A549 (cell line): ENCODE data around the gene BCL2L12.

Experiments
- CBX2 ChIP-seq: fragments of 200-600 bp; sonication (generic); IDR thresholded peaks from 2 replicates; pipeline ENCODE4 v1.6.1; 2016; ENCODE audit warnings: low read depth, mild to moderate bottlenecking, borderline replicate concordance
- CHD2 ChIP-seq: fragments of 150-350 bp; IDR thresholded peaks from 2 replicates; pipeline ENCODE4 v1.6.1; 2014; ENCODE audit warnings: low read length; ENCODE audit not compliant: partially characterized antibody
- CTCF ChIP-seq: fragments of >200 bp; sonication (Bioruptor Twin); formaldehyde crosslinking; IDR thresholded peaks from 3 replicates; pipeline ENCODE4 v1.5.1; 2016
- FOSL2 ChIP-seq, 2 experiments: fragments of 450-650 bp in 1 of 2; fragments of >200 bp in 1 of 2; sonication (Bioruptor Twin) in 1 of 2; formaldehyde crosslinking; IDR thresholded peaks; 2 replicates each; pipeline versions ENCODE4 v1.5.0 to v1.6.1; 2016 to 2020; ENCODE audit warnings: mild to moderate bottlenecking in 1 of 2, moderate library complexity in 1 of 2
- KDM5A ChIP-seq: fragments of 200-600 bp; sonication (generic); IDR thresholded peaks from 2 replicates; pipeline ENCODE4 v1.6.1; 2016; ENCODE audit warnings: antibody characterized with exemption, mild to moderate bottlenecking
- NPAS2 ChIP-seq: fragments of 250-450 bp; sonication (Bioruptor Pico); IDR thresholded peaks from 2 replicates; pipeline ENCODE4 v1.8.0; 2022; ENCODE audit warnings: mild to moderate bottlenecking, moderate library complexity, borderline replicate concordance
- RFX5 ChIP-seq: fragments of 450-650 bp; IDR thresholded peaks from 2 replicates; pipeline ENCODE4 v1.7.1; 2014; ENCODE audit warnings: antibody characterized with exemption, mild to moderate bottlenecking, moderate library complexity
- ZFP36 ChIP-seq: fragments of 450-650 bp; IDR thresholded peaks from 2 replicates; pipeline ENCODE4 v1.6.1; 2014; ENCODE audit warnings: borderline replicate concordance; ENCODE audit not compliant: partially characterized antibody
- TF ChIP-seq, protein P1 (sequence below): fragments of 450-650 bp; IDR thresholded peaks from 2 replicates; pipeline ENCODE4 v1.6.1; 2014; ENCODE audit warnings: antibody characterized with exemption
- TF ChIP-seq, protein P2 (sequence below): fragments of 200-600 bp; sonication (generic); IDR thresholded peaks from 2 replicates; pipeline ENCODE4 v1.6.1; 2016; ENCODE audit warnings: antibody characterized with exemption, mild to moderate bottlenecking, moderate library complexity

DNA sequence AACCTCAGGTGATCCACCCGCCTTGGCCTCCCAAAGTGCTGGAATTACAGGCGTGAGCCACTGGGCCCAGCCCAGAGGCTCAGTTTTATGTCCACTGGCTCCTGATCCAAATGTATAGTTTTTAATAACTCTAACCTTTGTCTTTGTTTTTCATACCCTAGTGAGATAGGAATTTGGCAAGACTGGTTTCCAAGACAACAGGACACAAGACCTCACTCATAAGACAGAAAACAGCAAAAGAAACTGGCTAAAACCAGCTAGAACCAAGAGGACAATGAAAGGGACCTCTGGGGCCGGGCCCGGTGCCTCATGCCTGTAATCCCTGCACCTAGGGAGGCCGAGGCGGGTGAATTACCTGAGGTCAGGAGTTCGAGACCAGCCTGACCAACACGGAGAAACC is 52.8 kb downstream of the BCL2L12 start:
- TF ChIP-seq CTCF (no peak), KDM5A (no peak), NPAS2 (CRISPR knock-in tag) (no peak), CHD2 (no peak), RFX5 (no peak), CBX2 (no peak), ZFP36 (no peak), FOSL2 (IDR thresholded peaks at IDR 0.05) (no peak), FOSL2 (CRISPR knock-in tag; IDR thresholded peaks at IDR 0.05) (no peak)
- TF ChIP-seq, protein P1, sequence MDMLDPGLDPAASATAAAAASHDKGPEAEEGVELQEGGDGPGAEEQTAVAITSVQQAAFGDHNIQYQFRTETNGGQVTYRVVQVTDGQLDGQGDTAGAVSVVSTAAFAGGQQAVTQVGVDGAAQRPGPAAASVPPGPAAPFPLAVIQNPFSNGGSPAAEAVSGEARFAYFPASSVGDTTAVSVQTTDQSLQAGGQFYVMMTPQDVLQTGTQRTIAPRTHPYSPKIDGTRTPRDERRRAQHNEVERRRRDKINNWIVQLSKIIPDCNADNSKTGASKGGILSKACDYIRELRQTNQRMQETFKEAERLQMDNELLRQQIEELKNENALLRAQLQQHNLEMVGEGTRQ = no peak
- TF ChIP-seq, protein P2, sequence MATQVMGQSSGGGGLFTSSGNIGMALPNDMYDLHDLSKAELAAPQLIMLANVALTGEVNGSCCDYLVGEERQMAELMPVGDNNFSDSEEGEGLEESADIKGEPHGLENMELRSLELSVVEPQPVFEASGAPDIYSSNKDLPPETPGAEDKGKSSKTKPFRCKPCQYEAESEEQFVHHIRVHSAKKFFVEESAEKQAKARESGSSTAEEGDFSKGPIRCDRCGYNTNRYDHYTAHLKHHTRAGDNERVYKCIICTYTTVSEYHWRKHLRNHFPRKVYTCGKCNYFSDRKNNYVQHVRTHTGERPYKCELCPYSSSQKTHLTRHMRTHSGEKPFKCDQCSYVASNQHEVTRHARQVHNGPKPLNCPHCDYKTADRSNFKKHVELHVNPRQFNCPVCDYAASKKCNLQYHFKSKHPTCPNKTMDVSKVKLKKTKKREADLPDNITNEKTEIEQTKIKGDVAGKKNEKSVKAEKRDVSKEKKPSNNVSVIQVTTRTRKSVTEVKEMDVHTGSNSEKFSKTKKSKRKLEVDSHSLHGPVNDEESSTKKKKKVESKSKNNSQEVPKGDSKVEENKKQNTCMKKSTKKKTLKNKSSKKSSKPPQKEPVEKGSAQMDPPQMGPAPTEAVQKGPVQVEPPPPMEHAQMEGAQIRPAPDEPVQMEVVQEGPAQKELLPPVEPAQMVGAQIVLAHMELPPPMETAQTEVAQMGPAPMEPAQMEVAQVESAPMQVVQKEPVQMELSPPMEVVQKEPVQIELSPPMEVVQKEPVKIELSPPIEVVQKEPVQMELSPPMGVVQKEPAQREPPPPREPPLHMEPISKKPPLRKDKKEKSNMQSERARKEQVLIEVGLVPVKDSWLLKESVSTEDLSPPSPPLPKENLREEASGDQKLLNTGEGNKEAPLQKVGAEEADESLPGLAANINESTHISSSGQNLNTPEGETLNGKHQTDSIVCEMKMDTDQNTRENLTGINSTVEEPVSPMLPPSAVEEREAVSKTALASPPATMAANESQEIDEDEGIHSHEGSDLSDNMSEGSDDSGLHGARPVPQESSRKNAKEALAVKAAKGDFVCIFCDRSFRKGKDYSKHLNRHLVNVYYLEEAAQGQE = no peak
